HK-2 (cell line): ENCODE data around the gene CHIA.

ENCODE experiments used
- DNase-seq: peaks from one replicate; pipeline ENCODE4 v3.0.0-alpha.2; 2018; ENCODE audit not compliant: unreplicated experiment

The CHIA gene

DNA sequence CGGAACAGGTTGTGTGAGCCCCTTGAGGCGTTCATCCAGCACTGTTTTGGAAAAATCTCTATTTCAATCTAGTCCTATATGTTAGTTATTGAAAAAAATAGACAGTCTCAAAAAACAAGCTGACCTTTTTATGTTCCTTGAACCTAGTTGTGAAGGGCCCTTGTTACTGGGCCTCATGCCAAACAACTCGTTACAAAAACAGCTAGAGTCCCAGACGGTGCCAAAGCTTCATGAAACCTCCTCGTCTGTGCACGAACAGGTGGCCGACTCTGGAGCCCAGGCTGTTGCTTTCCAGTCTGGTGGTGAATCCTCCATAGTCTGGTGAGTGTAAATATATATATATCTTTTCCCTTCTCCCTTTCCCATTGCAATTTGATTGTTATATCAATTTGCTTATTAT, at the start of gene CHIA:
Gene CHIA, plus strand, starts transcription at position 222 of the 400 bp plus-strand sequence. CDS start 19,617 bp downstream, outside the sequence.
- DNase-seq = no peak

- no peak for DNase-seq
Measured at GRCh38 chr1:111241797-111242196, 48.9 kb upstream of the CHIA start.

GRCh38 chr1:111242805-111243523, 47.7 kb upstream of the CHIA start:
- no peak for DNase-seq

DNA sequence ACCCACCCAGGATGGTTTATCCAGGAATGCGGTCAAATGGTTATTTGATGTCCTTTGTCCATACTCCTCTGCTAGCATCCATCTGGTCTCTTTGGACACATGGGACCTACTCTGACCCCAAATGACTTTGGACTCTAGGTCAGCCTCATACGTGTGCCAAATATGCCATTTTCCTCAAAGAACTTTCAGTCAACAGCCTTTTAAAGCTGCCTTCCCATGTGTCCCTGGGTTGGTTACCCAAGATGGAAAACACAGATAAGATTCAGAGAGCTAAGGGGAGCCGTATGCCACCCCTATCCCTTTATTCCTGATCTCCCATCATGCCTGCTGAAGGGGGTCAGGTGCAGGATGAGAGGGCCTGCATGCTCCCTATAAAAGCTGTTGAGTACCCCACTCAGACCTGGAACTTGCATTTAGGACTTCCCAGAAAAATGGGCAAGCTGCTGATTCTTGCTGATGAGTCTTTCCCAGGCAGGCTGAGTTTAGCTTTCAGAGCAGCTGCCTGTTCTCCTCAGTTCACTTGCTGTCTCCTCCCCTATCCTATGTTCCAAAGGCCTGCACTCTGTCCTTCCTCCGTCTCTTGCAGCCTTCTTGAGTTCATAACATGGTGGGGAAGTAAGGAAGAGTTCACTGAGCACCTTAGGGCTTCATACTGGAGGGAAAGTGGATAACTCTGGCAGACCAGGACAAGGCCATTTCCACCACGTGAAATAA, 43.4 kb upstream of the CHIA start:
- DNase-seq = no peak

GRCh38 chr1:111249960-111250359, 40.7 kb upstream of the CHIA start:
- DNase-seq = no peak

DNA sequence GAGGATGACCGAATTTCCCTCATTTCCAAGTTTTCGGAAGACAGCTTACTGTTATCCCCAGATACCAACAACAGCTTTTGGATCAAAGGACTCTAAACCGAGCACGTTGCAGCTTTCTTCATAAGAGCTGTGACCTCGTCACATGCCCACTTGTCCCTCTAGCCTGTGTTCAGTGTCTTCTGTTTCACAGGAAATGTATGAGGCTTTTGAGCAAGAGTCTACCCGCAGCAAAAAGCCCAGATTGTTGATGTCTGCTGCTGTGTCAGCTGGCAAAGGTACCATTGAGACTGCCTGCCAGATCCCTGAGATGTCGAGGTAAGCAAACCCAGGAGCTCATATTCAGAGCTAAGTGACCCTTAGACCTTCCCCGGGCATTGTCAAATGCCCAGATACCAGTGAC, 39.1 kb upstream of the CHIA start:
- no peak for DNase-seq

DNA sequence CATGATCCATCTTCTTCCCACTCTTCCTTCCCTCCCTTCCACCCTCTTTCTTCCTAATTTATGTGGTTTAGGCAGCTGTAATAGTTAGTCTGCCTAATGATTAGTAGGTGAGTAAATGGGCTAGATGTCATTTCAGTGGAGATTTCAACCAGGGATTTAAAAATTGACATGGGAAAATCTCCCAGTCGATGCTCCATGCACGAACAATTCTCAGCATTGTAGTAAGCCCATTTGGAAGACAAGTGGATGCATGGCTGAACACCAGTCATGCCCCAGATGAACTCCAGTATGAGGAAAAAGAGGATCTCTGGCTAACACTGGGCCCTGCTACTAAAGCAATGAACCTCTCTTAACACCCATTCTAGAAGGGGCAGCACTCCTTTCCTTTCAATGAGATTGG, 37.9 kb upstream of the CHIA start:
- no peak for DNase-seq

- no peak for DNase-seq
Measured at GRCh38 chr1:111253876-111254275, 36.8 kb upstream of the CHIA start.

GRCh38 chr1:111256988-111257658, 33.5 kb upstream of the CHIA start:
- no peak for DNase-seq

DNA sequence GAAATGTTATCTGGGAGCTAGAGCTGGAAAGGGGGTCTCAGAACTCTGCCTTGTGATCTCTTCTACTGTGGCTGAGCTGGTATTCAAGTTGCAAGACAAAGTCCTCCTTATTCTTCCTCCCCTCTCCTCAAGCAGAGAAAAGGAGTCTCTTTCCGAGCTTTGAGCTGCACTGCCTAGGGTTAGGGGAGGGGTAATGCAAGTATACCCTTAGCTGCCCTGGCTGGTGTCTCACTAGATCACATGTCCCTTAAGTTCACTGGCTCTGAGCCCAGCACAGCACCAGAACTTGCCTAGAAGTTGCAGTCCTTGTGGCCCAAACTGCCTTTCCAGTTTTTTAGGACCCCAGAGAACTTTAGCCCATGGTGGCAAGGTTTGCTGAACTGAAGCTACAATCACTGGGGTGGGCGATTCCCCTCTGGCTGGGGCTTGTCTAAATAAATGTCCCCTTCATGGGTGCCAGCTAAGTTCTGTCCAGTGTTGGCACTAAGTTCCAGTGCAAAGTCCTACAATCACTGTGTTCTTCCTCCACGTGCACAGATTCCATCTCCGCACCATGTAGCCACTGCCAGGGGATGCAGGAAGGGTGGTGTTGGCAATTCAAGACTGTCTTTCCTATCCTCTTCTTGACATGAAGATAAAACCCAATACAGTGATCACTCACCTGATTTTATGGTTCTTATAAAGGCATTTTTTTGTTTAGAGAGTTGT, 22.7 kb upstream of the CHIA start:
- no peak for DNase-seq

DNA sequence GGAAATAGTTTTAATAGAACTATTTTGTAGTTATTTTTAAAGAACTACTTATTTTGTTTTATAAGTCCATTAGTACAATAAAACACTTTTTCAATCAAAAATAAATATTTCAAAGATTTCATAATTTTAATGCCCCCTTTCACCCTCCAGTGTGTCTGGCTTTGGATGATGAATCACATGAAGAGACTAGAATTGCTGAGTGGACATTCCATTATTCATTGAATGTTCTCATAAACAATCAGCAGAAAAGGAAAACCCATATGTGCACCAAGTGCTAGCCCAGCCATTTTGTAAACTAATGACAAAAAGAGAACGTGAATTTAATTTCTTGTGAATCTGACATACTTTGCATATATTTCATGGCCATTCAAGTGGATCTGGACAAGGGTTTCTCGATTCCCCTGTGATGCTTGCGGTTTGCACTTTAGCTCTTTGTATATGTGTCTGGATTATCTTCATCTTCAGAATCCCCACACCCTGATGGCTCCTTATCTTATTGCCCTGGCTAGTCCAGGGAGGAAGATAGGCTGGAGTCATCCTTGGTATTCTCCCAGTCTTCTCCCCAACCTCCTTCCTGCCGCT, 20.7 kb upstream of the CHIA start:
- DNase-seq = no peak

DNA sequence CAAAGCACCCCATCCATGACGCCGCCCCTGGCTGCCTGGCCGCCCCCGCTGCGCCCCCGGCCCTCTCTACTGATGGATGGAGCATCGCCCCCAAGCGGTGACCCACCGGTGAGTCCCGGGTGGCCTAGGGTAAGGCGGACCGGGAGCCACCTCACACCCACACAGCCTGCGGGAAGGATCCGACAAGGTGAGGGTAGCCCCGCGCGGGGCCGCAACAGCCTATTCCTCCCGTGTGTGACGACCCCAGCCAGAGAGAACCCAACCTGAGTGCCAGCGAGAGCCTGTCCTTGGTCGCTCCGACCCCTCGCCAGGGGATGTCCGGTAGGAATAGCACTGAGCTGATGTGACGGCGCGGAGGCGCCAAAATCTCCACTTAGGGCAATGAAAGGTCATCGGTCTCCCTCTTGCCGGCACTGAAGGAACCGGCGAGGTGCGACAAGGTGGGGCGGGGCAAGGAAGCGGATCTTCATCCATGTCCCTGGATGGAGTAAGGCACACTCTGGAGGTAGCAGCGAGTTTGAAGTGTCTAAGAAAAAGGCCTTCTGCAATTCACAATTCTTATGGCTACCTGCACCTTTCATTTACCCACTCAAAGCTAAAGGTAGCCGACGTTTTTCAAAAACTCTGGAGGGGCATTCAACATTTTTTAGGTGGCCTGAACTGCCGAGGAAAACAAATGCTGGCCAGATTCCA, 19.7 kb upstream of the CHIA start:
- DNase-seq = no peak

GRCh38 chr1:111271464-111271801, 19.2 kb upstream of the CHIA start:
- DNase-seq = no peak

GRCh38 chr1:111272081-111272480, 18.6 kb upstream of the CHIA start:
- DNase-seq = no peak

- DNase-seq = no peak
Measured at GRCh38 chr1:111274653-111275052, 16.0 kb upstream of the CHIA start.

DNA sequence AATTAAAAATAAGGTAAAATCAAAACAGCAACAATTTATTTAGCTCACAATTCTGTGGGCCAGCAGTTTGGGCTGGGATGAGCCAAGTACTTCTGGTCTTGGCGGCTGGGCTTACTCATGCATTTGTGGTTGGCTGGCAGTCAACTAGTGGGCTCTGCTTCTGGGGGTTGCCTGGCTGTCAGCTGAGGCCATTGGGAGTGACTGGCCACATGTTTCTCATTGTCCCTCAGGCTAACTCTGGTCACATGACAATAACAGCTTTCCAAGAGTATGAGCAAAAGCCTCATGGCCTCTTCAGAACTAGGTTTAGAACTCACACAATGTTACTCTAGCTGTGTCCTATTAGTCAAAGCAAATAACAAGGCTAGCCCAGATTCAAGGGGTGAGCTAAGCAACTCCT, 15.6 kb upstream of the CHIA start:
- peak; percentile 54 for DNase-seq

- DNase-seq = no peak
Measured at GRCh38 chr1:111275780-111276433, 14.7 kb upstream of the CHIA start.

- DNase-seq = no peak
Measured at GRCh38 chr1:111279144-111279543, 11.5 kb upstream of the CHIA start.

DNA sequence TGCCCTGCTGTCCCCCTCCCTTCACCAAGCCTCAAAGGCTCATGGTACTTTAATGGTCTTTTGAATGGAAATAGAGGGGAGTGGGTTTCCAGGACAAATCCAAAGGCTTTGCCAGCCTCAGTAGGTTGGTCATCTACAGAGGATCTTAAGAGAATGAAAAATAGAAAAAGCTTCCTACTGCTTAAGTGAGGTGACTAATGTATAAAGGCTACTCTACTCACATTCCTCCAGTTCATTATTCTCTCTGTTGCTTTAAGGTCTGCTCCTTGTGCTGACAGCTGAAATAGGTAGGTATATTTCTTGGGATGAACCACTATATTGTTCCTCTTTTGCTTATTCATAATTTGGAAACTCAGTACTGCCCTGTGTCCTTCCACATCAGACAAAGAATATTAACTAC, 10.4 kb upstream of the CHIA start:
- DNase-seq = no peak

GRCh38 chr1:111281411-111281810, 9.2 kb upstream of the CHIA start:
- no peak for DNase-seq

DNA sequence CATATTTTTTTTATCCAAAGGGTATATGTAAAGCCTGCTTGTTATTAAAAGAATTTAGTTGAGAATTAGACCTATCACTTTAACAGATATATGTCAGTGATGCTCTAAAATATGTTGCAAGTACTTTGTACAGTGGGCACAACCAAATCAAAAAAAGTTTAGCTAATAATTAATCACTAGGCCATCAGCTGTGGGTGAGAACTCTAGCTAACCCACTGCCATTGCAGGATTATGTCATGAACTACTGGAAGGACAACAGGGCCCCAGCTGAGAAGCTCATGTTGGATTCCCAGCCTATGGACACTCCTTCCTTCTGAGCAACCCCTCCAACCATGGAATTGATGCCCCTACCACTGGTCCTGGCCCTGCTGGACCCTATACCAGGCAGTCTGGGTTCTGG, 6.8 kb upstream of the CHIA start:
- no peak for DNase-seq
